Liver (tissue), 9 donors: ENCODE results near the gene ADAMTS14. TPM values are rescaled to one million over a fixed set of nuclear protein-coding genes. Genes with fewer than 3 reads are reported as not detected.

Source experiments
- DNase-seq: peaks from one replicate; pipeline ENCODE4 v3.0.0-alpha.2; 2017; ENCODE audit warnings: low spot score
- H3K27ac ChIP-seq, 2 donors: one replicate each; pipeline ENCODE4 v1.7.0; 2013; ENCODE audit warnings: inconsistent platforms in 2 of 2, low read length in 2 of 2, control low read depth in 1 of 2, low read depth in 1 of 2, mild to moderate bottlenecking in 1 of 2
- H3K27me3 ChIP-seq, 4 donors: one replicate each; pipeline versions ENCODE4 v1.6.1 to v1.7.0; 2013; ENCODE audit warnings: low read length in 3 of 4, inconsistent platforms in 1 of 4, mild to moderate bottlenecking in 1 of 4, moderate library complexity in 1 of 4; ENCODE audit not compliant: control insufficient read depth in 4 of 4, insufficient read depth in 4 of 4
- H3K36me3 ChIP-seq, 4 donors: one replicate each; pipeline versions ENCODE4 v1.6.1 to v1.7.0; 2013; ENCODE audit warnings: low read length in 3 of 4, mild to moderate bottlenecking in 3 of 4, low read depth in 1 of 4, moderate library complexity in 1 of 4; ENCODE audit not compliant: control insufficient read depth in 4 of 4, insufficient read depth in 3 of 4
- H3K4me1 ChIP-seq, 4 donors: one replicate each; pipeline versions ENCODE4 v1.6.1 to v1.7.0; 2013; ENCODE audit warnings: low read length in 3 of 4, mild to moderate bottlenecking in 3 of 4, moderate library complexity in 1 of 4; ENCODE audit not compliant: control insufficient read depth in 4 of 4, insufficient read depth in 4 of 4
- H3K4me3 ChIP-seq, 3 donors: one replicate each; pipeline versions ENCODE4 v1.6.1 to v1.7.0; 2013; ENCODE audit warnings: low read length in 3 of 3, control low read depth in 1 of 3, low read depth in 1 of 3, mild to moderate bottlenecking in 1 of 3
- H3K9ac ChIP-seq, 2 donors: one replicate each; pipeline ENCODE4 v1.7.0; 2013; ENCODE audit warnings: low read length in 2 of 2, mild to moderate bottlenecking in 2 of 2, moderate library complexity in 2 of 2, control low read depth in 1 of 2, low read depth in 1 of 2
- H3K9me3 ChIP-seq, 4 donors: one replicate each; pipeline versions ENCODE4 v1.6.1 to v1.7.0; 2013; ENCODE audit warnings: low read length in 3 of 4; ENCODE audit not compliant: control insufficient read depth in 4 of 4
- ATF3 ChIP-seq: IDR thresholded peaks from 2 replicates; pipeline ENCODE4 v1.6.1; 2016; ENCODE audit warnings: antibody characterized with exemption
- EGR1 ChIP-seq, 2 donors: IDR thresholded peaks; 2 replicates each; pipeline ENCODE4 v1.6.1; 2016 to 2018; ENCODE audit warnings: antibody characterized with exemption in 2 of 2, low read depth in 2 of 2
- FOXA1 ChIP-seq: IDR thresholded peaks from 2 replicates; pipeline ENCODE4 v1.6.1; 2016; ENCODE audit warnings: antibody characterized with exemption
- FOXA2 ChIP-seq: IDR thresholded peaks from 2 replicates; pipeline ENCODE4 v1.6.1; 2016; ENCODE audit warnings: antibody characterized with exemption
- HNF4A ChIP-seq, 2 donors: conservative IDR thresholded peaks; 2 replicates each; pipeline ENCODE4 v1.6.1; 2016; ENCODE audit warnings: antibody characterized with exemption in 2 of 2, mild to moderate bottlenecking in 2 of 2
- HNF4G ChIP-seq: IDR thresholded peaks from 2 replicates; pipeline ENCODE4 v1.6.1; 2016; ENCODE audit warnings: antibody characterized with exemption
- JUND ChIP-seq, 2 donors: IDR thresholded peaks; 2 replicates each; pipeline ENCODE4 v1.6.1; 2016; ENCODE audit warnings: antibody characterized with exemption in 2 of 2
- MAX ChIP-seq: IDR thresholded peaks from 2 replicates; pipeline ENCODE4 v1.6.1; 2016; ENCODE audit warnings: antibody characterized with exemption
- NR2F2 ChIP-seq: IDR thresholded peaks from 2 replicates; pipeline ENCODE4 v1.6.1; 2016; ENCODE audit warnings: antibody characterized with exemption
- RAD21 ChIP-seq, 2 donors: IDR thresholded peaks; 2 replicates each; pipeline ENCODE4 v1.6.1; 2016; ENCODE audit warnings: antibody characterized with exemption in 2 of 2, mild to moderate bottlenecking in 2 of 2
- RXRA ChIP-seq, 2 donors: IDR thresholded peaks; 2 replicates each; pipeline ENCODE4 v1.6.1; 2017 to 2018; ENCODE audit warnings: antibody characterized with exemption in 2 of 2, mild to moderate bottlenecking in 1 of 2
- SP1 ChIP-seq: IDR thresholded peaks from 2 replicates; pipeline ENCODE4 v1.6.1; 2018; ENCODE audit warnings: antibody characterized with exemption, mild to moderate bottlenecking
- TAF1 ChIP-seq: conservative IDR thresholded peaks from 2 replicates; pipeline ENCODE4 v1.6.1; 2016; ENCODE audit warnings: antibody characterized with exemption, mild to moderate bottlenecking
- YY1 ChIP-seq: IDR thresholded peaks from 2 replicates; pipeline ENCODE4 v1.6.1; 2016; ENCODE audit warnings: antibody characterized with exemption, mild to moderate bottlenecking
- ZBTB33 ChIP-seq: IDR thresholded peaks from 2 replicates; pipeline ENCODE4 v1.6.1; 2016; ENCODE audit warnings: antibody characterized with exemption
- WGBS: extraction: QIAGEN DNeasy Blood & Tissue Kit; methylation state at CpG from one replicate; pipeline ENCODE4 v1.1.7; 2013; 5-methylcytosine and 5-hydroxymethylcytosine counted together
- polyA plus RNA-seq, 2 donors: library from polyadenylated mRNA; stranded (reverse) in 1 of 2; unstranded in 1 of 2; fragments of 200-250 nt in 1 of 2; fragments of >200 nt in 1 of 2; fragmentation: Nextera tagmentation in 1 of 2; extraction: Ambion mirVana in 1 of 2; gene quantifications; one replicate each; pipeline versions ENCODE4 v1.2.1 to v1.2.3, GENCODE V29; 2013 to 2015
- total RNA-seq, 2 donors: library from RNA; depleted of rRNA; stranded (reverse); fragments of >200 nt; gene quantifications; one replicate each; pipeline ENCODE4 v1.2.3, GENCODE V29; 2014
- donor health status: healthy.
- donor health status: healthy.
- donor health status: healthy.
- donor health status: healthy.
- donor health status: healthy.

ADAMTS14 gene
- total and polyA plus RNA-seq, 4 donors = 0.09 to 0.33 (median 0.13) TPM

- Histone ChIP-seq H3K27me3 (peaks cover 0 to 3% (median 0%) of the 10 kb centered on the region in 4 donors), H3K36me3 (no peaks in the 10 kb centered on the region), H3K4me3 (no peak overlapping the region), H3K9ac (no peak overlapping the region), H3K4me1 (no peaks in the 10 kb centered on the region), H3K27ac (no peak overlapping the region), H3K9me3 (peaks cover 0 to 4% (median 2%) of the 10 kb centered on the region in 4 donors)
- WGBS = 60% methylated on average over 3 of the region's 3 CpGs
- TF ChIP-seq ATF3 (no peak), TAF1 (no peak), RXRA (IDR thresholded peaks at IDR 0.05) (no peak), YY1 (no peak), RAD21 (IDR thresholded peaks at IDR 0.05) (no peak), FOXA1 (no peak), MAX (no peak), NR2F2 (no peak), FOXA2 (no peak), HNF4A (conservative IDR thresholded peaks at IDR 0.05) (no peak), ZBTB33 (no peak)
- no peak for DNase-seq
Measured at GRCh38 chr10:70647086-70647485, 25.2 kb upstream of the ADAMTS14 start.

GRCh38 chr10:70648427-70648826 is 23.9 kb upstream of the ADAMTS14 start:
- no peak overlapping the region for H3K27ac ChIP-seq
- TF ChIP-seq FOXA2 (no peak), RAD21 (IDR thresholded peaks at IDR 0.05) (no peak), SP1 (no peak), MAX (no peak), RXRA (IDR thresholded peaks at IDR 0.05) (no peak), ZBTB33 (no peak), NR2F2 (no peak), EGR1 (IDR thresholded peaks at IDR 0.05; ENCODE audit: low read depth in 2 of 2) (no peak), HNF4G (no peak), JUND (IDR thresholded peaks at IDR 0.05) (no peak)
- no peak for DNase-seq
- H3K27me3 ChIP-seq = peaks cover 0 to 3% (median 0%) of the 10 kb centered on the region in 4 donors
- H3K36me3 ChIP-seq = no peaks in the 10 kb centered on the region
- H3K9me3 ChIP-seq = peaks cover 0 to 4% (median 2%) of the 10 kb centered on the region in 4 donors
- no peak overlapping the region for H3K9ac ChIP-seq
- H3K4me3 ChIP-seq = no peak overlapping the region
- no peaks in the 10 kb centered on the region for H3K4me1 ChIP-seq
- WGBS = 93% methylated on average over 3 of the region's 3 CpGs
